ENCODE measurements around the gene ERO1A.
A peak's percentile ranks its signal among the peaks of the same experiment; 100 is the strongest.

The ERO1A gene

GRCh38 chr14:52700701-52701172 is 5.4 kb upstream of the ERO1A start:
- DNase-seq (ENCODE audit: low read depth), result no peak

DNA sequence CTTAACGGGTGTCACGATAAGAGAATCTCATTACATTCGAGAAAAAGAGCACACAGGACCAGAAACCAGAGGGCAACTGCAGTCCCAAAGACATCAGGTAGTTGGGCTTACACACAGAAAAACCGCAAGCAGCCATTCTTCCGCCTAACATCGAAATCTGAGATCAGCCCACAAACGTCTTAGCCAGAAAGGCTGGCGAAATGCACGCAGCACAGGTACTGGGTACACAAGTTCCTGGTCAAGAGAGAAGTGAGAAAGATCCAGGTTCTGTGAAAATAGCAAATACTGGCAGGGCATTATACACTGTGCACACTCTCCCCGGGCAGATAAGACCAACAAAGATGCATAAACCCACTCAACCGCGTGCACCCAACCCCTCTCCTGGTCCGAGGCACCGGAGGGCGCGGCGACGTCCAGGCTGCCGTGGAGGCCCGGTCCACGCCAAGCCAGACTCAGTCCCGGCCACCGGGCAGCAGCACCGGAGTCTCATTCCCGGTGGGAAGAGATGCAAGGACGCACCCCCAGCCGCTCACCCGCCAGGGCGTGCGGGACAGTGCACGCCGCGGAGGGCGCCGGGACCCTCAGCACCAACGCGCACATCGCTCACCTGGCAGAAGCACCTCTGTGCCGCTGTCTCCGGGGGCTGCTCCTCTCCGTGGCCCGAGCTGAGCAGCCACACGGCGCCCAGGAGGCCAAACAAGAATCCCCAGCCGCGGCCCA is 437 bp downstream of the ERO1A start:
- peak; percentile 48 for DNase-seq (ENCODE audit: low read depth)

- no peak for DNase-seq (ENCODE audit: low read depth)
Measured at GRCh38 chr14:52693532-52693931, 1.8 kb downstream of the ERO1A start.

DNA sequence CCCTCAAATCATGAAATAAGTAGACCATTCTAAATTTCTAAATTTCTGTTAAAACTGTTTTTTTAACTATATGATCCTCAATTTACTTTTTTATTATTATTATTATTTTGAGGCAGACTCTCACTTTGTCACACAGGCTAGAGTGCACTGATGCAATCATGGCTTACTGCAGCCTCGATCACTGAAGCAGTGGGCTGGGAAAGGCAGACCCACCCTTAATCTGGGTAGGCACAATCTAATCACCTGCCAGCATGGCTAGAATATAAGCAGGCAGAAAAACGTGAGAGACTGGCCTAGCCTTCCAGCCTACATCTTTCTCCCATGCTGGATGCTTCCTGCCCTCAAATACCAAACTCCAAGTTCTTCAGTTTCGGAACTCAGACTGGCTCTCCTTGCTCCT is 2.3 kb downstream of the ERO1A start:
- no peak for DNase-seq (ENCODE audit: low read depth)

- no peak for DNase-seq (ENCODE audit: low read depth)
Measured at GRCh38 chr14:52692248-52692962, 3.0 kb downstream of the ERO1A start.

DNA sequence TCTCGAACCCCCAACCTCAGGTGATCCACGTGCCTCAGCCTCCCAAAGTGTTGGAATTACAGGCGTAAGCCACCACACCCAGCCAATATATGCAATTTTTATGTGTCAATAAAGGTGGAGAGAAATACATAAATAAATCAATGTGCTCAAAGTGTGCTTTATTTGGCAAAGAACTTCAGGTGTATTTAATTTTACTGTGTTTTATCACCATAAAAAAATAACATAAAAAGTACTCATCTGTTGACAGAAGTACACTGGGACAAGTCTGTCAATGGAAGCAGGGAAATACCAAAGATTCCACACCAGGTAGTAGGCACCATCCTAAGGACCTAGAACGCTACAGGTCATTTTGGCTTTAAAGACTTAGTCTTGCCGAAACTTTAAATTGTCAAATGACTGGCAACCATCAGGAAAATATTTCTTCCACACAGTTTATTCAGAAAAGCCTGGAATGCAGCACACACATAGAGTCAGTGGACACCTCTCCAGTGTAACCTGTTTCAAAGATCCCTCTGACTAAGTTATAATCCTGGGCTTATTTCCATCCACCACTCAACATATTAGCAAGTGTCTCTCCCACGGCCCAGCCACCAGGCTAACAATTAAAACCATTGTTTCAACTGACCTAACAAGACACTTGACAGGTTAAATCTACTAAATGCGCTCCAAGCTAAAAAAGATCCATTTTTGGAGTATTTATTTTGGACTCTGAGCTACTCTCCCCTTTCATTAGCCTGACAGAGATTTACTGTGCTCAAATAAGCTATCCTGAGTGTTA is 4.2 kb downstream of the ERO1A start:
- no peak for DNase-seq (ENCODE audit: low read depth)

DNA sequence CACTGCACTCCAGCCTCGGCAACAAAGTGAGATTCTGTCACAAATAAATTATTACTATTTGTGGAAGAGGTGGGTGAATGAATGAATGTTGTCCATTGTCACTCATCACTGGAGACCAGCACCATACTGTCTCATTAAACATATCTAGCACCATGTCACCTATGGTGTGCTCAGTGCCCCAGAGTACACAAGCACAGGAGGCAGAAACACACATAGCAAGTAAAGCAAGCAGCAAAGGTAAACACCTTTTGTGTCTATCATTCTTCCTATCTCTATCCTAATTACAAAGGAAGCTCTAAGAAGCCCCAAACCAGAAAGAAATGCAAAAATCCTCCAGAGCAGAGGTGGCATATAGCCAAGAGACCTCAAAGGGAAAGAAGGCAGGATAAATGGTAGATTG is 9.2 kb downstream of the ERO1A start:
- no peak for DNase-seq (ENCODE audit: low read depth)

DNA sequence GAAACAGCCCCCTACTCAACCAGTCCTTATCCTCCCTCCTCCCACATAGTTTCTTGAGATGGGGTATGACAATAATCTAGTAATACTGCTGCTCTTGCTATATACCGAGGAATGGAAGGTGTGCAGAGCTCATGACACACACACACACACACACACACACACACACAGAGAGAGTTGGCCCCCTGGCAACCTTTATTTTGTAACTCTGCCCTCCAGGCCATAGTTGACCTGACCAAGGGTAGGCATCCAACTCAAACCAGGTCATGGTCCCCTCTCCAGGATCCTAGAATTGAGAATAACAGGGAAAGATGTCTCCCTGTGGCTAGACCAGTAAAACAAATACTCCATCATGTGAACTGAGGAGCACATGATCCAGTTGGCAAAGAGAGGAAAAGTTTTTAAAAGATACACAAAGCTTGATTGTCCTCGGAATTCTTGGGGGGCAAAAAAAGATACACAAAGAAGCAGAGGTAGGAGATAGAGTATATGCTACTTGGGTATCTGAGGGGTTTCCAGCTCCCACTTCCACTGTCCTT is 11.3 kb downstream of the ERO1A start:
- no peak for DNase-seq (ENCODE audit: low read depth)

- DNase-seq (ENCODE audit: low read depth), result no peak
Measured at GRCh38 chr14:52678591-52678990, 16.8 kb downstream of the ERO1A start.

DNA sequence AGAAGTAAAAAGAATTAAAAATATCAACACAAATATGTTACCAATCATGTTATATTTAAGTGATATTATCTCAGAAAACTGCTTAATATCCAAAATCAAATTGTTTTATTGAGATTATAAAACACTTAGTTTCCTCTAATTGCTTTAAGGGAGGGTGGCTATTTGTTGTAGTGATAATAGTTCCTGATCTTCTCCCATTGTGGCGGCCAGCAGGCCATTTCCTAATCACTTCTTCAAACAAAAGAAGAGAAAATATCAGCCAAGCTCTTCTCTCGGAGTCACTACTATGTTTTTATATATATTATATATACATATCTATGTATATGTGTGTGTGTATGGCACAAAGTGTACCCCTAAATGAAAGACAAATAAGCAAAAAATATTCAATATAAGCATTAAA is 31.5 kb downstream of the ERO1A start:
- no peak for DNase-seq (ENCODE audit: low read depth)

DNA sequence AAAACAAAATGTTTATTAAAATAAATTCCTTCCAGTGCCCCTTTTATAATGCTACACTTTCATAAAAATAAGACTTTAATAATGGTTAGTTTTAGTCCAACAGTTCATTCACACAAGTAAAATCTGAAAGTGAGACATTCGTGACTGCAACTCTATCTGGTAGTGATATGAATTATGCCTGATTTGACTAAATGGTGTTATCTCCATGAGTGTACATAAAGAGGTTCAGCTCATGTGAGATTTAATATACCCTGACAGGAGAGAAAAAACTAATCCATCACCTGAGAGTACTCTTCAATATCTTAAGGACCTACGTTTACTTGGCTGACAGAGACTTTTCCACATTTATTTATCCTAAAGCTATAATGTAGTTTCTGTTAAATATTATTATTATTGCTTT is 34.0 kb downstream of the ERO1A start:
- DNase-seq (ENCODE audit: low read depth), result no peak

DNA sequence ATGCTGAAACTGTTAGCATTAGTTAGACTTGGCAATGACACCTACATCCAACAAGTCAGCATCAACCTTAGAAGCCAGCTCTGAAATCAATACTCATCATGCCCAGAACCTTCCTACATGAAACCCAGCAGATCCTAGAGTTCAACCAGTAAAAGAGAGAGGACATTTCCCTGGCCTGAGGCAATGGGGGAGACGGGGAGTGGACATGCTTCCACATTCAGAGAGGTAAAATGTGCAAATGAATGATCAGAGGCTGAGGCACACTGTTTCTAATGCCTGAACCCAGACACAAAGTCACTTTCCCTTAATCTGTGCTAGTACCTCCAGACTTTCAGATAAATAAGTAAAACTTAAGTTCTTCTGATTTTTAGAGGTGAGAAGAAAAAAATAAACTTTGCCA is 34.5 kb downstream of the ERO1A start:
- no peak for DNase-seq (ENCODE audit: low read depth)

DNA sequence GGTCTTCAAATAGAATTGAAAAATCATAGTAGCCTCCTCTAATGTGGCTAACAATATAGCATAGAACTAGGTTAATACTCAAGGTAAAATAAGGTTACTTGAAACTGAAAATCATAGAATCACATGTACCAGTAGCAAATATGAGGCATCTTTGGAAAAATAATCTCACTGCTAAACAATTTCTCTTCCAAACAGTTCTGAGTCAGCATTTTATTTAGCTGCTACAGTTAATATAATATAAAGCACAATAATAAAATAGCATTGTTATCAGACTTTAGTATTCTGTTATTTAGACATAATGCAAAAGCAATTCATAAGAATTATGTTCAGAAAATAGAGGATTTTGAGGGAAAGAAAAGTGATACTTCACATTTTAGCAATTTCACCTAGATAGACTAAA is 35.0 kb downstream of the ERO1A start:
- DNase-seq (ENCODE audit: low read depth), result no peak

- no peak for DNase-seq (ENCODE audit: low read depth)
Measured at GRCh38 chr14:52656905-52657304, 38.5 kb downstream of the ERO1A start.

GRCh38 chr14:52650774-52651173 is 44.6 kb downstream of the ERO1A start:
- DNase-seq (ENCODE audit: low read depth), result no peak

GRCh38 chr14:52649511-52649910 is 45.8 kb downstream of the ERO1A start:
- no peak for DNase-seq (ENCODE audit: low read depth)

- no peak for DNase-seq (ENCODE audit: low read depth)
Measured at GRCh38 chr14:52641745-52642144, 53.6 kb downstream of the ERO1A start.

DNA sequence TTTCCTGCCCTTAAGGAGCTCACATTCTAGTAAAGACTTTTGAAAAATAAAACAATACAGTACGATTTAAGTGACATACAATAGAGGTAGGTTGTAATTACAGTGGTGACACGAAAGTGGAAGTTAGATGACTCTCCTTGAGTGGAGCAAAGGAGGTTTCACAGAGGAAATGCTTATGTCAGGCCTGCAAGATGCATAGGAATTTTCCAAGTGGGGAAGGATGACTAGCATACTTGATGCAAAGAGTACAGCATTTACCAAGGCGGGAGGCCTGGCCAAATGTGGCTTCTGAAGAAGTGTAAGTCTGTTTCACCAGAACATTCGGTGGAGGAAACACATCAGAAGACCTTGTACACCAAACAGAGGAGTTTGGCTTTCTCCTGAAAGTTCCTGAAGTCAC is 55.2 kb downstream of the ERO1A start:
- DNase-seq (ENCODE audit: low read depth), result no peak

- no peak for DNase-seq (ENCODE audit: low read depth)
Measured at GRCh38 chr14:52619687-52620086, 75.7 kb downstream of the ERO1A start.

DNA sequence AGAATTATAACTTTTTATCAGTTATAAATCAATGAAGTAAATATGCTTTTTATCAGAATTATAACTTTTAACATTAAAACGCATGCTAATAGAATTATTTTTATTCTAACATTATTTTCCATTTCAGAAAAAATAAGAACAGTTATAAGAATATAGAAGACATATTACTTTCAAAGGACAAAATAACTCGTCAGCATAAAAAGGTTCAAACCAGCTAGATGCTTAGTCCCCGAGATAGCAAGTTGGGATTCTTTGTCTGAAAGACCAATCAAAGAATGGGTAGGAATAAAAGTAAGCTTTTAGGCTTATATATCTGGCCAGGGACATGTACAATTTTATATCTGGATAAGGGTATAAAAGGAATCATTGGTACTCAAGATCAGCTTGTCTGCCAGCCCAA is 76.8 kb downstream of the ERO1A start:
- no peak for DNase-seq (ENCODE audit: low read depth)

GRCh38 chr14:52610187-52610586 is 85.2 kb downstream of the ERO1A start:
- no peak for DNase-seq (ENCODE audit: low read depth)

GRCh38 chr14:52609445-52610044 is 85.8 kb downstream of the ERO1A start:
- DNase-seq (ENCODE audit: low read depth), result no peak
